NB4 (cell line): ENCODE data around the gene FASTK.

Experiments used
- DNase-seq: peaks from one replicate; pipeline ENCODE4 v3.0.0; 2010; ENCODE audit warnings: low read depth
- H3K4me3 ChIP-seq: one replicate; pipeline ENCODE4 v1.5.1; 2011; ENCODE audit warnings: mild to moderate bottlenecking, low read depth, low read length, moderate library complexity
- CTCF ChIP-seq: IDR thresholded peaks from one replicate; pipeline ENCODE4 v1.5.1; 2012; ENCODE audit warnings: low read depth, low read length
- MAX ChIP-seq: IDR thresholded peaks from 2 replicates; pipeline ENCODE4 v1.6.1; 2011; ENCODE audit warnings: low read depth, low read length
- MYC ChIP-seq: IDR thresholded peaks from 2 replicates; pipeline ENCODE4 v1.6.1; 2011; ENCODE audit warnings: low read depth, low read length
- POLR2A ChIP-seq: IDR thresholded peaks from 2 replicates; pipeline ENCODE4 v1.6.1; 2011; ENCODE audit warnings: mild to moderate bottlenecking; ENCODE audit not compliant: insufficient read length; ENCODE audit errors: extremely low read depth

The FASTK gene

GRCh38 chr7:151071032-151071866 is 9.4 kb downstream of the FASTK start:
- no peak for TF ChIP-seq CTCF
- TF ChIP-seq POLR2A: no peak
- TF ChIP-seq MYC: no peak
- TF ChIP-seq MAX: no peak
- H3K4me3 ChIP-seq: no peak overlapping the region
- no peak for DNase-seq

- TF ChIP-seq POLR2A (no peak), CTCF (no peak), MAX (no peak), MYC (no peak)
- no peak overlapping the region for H3K4me3 ChIP-seq
- DNase-seq: no peak
Observed at GRCh38 chr7:151070574-151070960, 10.0 kb downstream of the FASTK start.

- TF ChIP-seq MYC: no peak
- TF ChIP-seq CTCF: no peak
- TF ChIP-seq MAX: no peak
- TF ChIP-seq POLR2A: no peak
Observed at GRCh38 chr7:151069841-151070573, 10.6 kb downstream of the FASTK start.

GRCh38 chr7:151068069-151068773 is 12.4 kb downstream of the FASTK start:
- DNase-seq: no peak
- TF ChIP-seq CTCF (no peak), MYC (no peak), POLR2A (no peak), MAX (no peak)
- H3K4me3 ChIP-seq: no peak overlapping the region

More at GRCh38 chr7:151069841-151070573, 10.6 kb downstream of the FASTK start:
- no peak overlapping the region for H3K4me3 ChIP-seq
- no peak for DNase-seq

- TF ChIP-seq MAX (no peak), MYC (no peak), CTCF (no peak), POLR2A (no peak)
- DNase-seq: no peak
- no peak overlapping the region for H3K4me3 ChIP-seq
Observed at GRCh38 chr7:151066273-151066974, 14.2 kb downstream of the FASTK start.
